ENCODE measurements around the gene GNAI2.

GNAI2 gene

GRCh38 chr3:50268276-50268675 lies 32.3 kb downstream of the GNAI2 start:
- TF ChIP-seq CTCF (conservative IDR thresholded peaks at IDR 0.05; ENCODE audit: low read depth, low read length) = no peak
- Histone ChIP-seq H3K27ac (no peak overlapping the region), H2AFZ (ENCODE audit: low read depth) (no peak overlapping the region), H4K20me1 (ENCODE audit: insufficient read depth) (no peaks in the 10 kb centered on the region), H3K4me2 (no peak overlapping the region), H3K9ac (no peak overlapping the region), H3K79me2 (ENCODE audit: insufficient read depth, low read depth) (no peaks in the 10 kb centered on the region), H3K4me1 (ENCODE audit: low read depth, poor library complexity, severe bottlenecking) (no peaks in the 10 kb centered on the region), H3K36me3 (ENCODE audit: insufficient read depth) (no peaks in the 10 kb centered on the region), H3K27me3 (ENCODE audit: insufficient read depth, low read depth) (peaks cover 18% of the 10 kb centered on the region; the same call in 1 of the 2 replicates), H3K4me3 (IDR thresholded peaks at IDR 0.05; ENCODE audit: insufficient read depth, low read depth, low read length) (no peak overlapping the region)

- TF ChIP-seq CTCF (conservative IDR thresholded peaks at IDR 0.05; ENCODE audit: low read depth, low read length) = no peak
- Histone ChIP-seq H3K4me3 (IDR thresholded peaks at IDR 0.05; ENCODE audit: insufficient read depth, low read depth, low read length) (no peak within 1 kb of the TSS), H4K20me1 (ENCODE audit: insufficient read depth) (no peaks in the 10 kb centered on the region), H3K4me1 (ENCODE audit: low read depth, poor library complexity, severe bottlenecking) (no peaks in the 10 kb centered on the region), H3K27me3 (ENCODE audit: insufficient read depth, low read depth) (peaks cover 20% of the 10 kb centered on the region; the same call in 1 of the 2 replicates), H3K9ac (no peak within 1 kb of the TSS), H3K79me2 (ENCODE audit: insufficient read depth, low read depth) (no peaks in the 10 kb centered on the region), H3K36me3 (ENCODE audit: insufficient read depth) (no peaks in the 10 kb centered on the region), H3K27ac (no peak within 1 kb of the TSS), H3K4me2 (no peak within 1 kb of the TSS), H2AFZ (ENCODE audit: low read depth) (no peak within 1 kb of the TSS)
Measured at GRCh38 chr3:50268703-50269451, 32.9 kb downstream of the GNAI2 start, which contains the start of gene SEMA3B. Gene SEMA3B, plus strand, starts transcription at chr3:50269147. Its CDS starts 94 bp downstream, at chr3:50269241.

GRCh38 chr3:50269460-50269859 lies 33.5 kb downstream of the GNAI2 start:
- Histone ChIP-seq H3K36me3 (ENCODE audit: insufficient read depth) (no peaks in the 10 kb centered on the region), H2AFZ (ENCODE audit: low read depth) (no peak overlapping the region), H3K27me3 (ENCODE audit: insufficient read depth, low read depth) (peaks cover 25% of the 10 kb centered on the region; the same call in 1 of the 2 replicates), H3K79me2 (ENCODE audit: insufficient read depth, low read depth) (no peaks in the 10 kb centered on the region), H4K20me1 (ENCODE audit: insufficient read depth) (no peaks in the 10 kb centered on the region), H3K4me3 (IDR thresholded peaks at IDR 0.05; ENCODE audit: insufficient read depth, low read depth, low read length) (no peak overlapping the region), H3K4me2 (no peak overlapping the region), H3K27ac (no peak overlapping the region), H3K9ac (no peak overlapping the region), H3K4me1 (ENCODE audit: low read depth, poor library complexity, severe bottlenecking) (no peaks in the 10 kb centered on the region)
- no peak for TF ChIP-seq CTCF (conservative IDR thresholded peaks at IDR 0.05; ENCODE audit: low read depth, low read length)

- Histone ChIP-seq H4K20me1 (ENCODE audit: insufficient read depth) (no peaks in the 10 kb centered on the region), H3K27me3 (ENCODE audit: insufficient read depth, low read depth) (peaks cover 26% of the 10 kb centered on the region; the same call in 1 of the 2 replicates), H3K4me2 (no peak overlapping the region), H3K27ac (no peak overlapping the region), H3K79me2 (ENCODE audit: insufficient read depth, low read depth) (no peaks in the 10 kb centered on the region), H2AFZ (ENCODE audit: low read depth) (no peak overlapping the region), H3K4me1 (ENCODE audit: low read depth, poor library complexity, severe bottlenecking) (no peaks in the 10 kb centered on the region), H3K36me3 (ENCODE audit: insufficient read depth) (no peaks in the 10 kb centered on the region), H3K4me3 (IDR thresholded peaks at IDR 0.05; ENCODE audit: insufficient read depth, low read depth, low read length) (no peak overlapping the region), H3K9ac (no peak overlapping the region)
- TF ChIP-seq CTCF (conservative IDR thresholded peaks at IDR 0.05; ENCODE audit: low read depth, low read length) = no peak
Measured at GRCh38 chr3:50269977-50270413, 34.0 kb downstream of the GNAI2 start.

All from KMS-11 (cell line).